Calu3 (cell line): Measurements from ENCODE around the gene FLVCR2. TPM values are rescaled to one million over a fixed set of nuclear protein-coding genes. Genes with fewer than 3 reads are reported as not detected.
A peak's percentile ranks its signal among the peaks of the same experiment; 100 is the strongest.

Experiments
- BruUV-seq: library from RNA; stranded (reverse); fragments of 400-500 nt; replicated peaks from 2 replicates; lab custom pipeline; 2021; lab: Mats Ljungman, UMichigan
- CTCF ChIA-PET: fragments of 300-600 bp; sonication (Branson Sonifier 250); formaldehyde crosslinking; loops from one replicate; lab custom pipeline; 2022; ENCODE audit warnings: antibody characterized with exemption; lab: Charles Lee
- DNase-seq: peaks from one replicate; pipeline ENCODE4 v3.0.0; 2022
- H3K27ac Mint-ChIP-seq: one replicate; pipeline ENCODE4 v1.8.0; 2022; ENCODE audit warnings: mixed read lengths; ENCODE audit not compliant: unreplicated experiment
- H3K27me3 Mint-ChIP-seq: one replicate; pipeline ENCODE4 v1.8.0; 2022; ENCODE audit warnings: mixed read lengths; ENCODE audit not compliant: unreplicated experiment
- H3K36me3 Mint-ChIP-seq: one replicate; pipeline ENCODE4 v1.8.0; 2022; ENCODE audit warnings: mild to moderate bottlenecking, moderate library complexity, mixed read lengths; ENCODE audit not compliant: insufficient read depth, unreplicated experiment
- H3K4me1 Mint-ChIP-seq: one replicate; pipeline ENCODE4 v1.8.0; 2022; ENCODE audit warnings: mild to moderate bottlenecking, low read depth, mixed read lengths; ENCODE audit not compliant: unreplicated experiment
- H3K4me3 Mint-ChIP-seq: one replicate; pipeline ENCODE4 v1.8.0; 2022; ENCODE audit warnings: mild to moderate bottlenecking, low read depth, moderate library complexity, mixed read lengths; ENCODE audit not compliant: unreplicated experiment
- H3K9me3 Mint-ChIP-seq: one replicate; pipeline ENCODE4 v1.8.0; 2022; ENCODE audit warnings: low read depth, mixed read lengths; ENCODE audit not compliant: unreplicated experiment
- CTCF ChIP-seq: fragments of 200-600 bp; IDR thresholded peaks from one replicate; pipeline ENCODE4 v1.8.0; 2022; ENCODE audit warnings: antibody characterized with exemption; ENCODE audit not compliant: unreplicated experiment
- intact Hi-C: fragments of 100-400 bp; cut with micrococcal nuclease; formaldehyde crosslinking; loops from one replicate; pipeline ENCODE4 v1.10.0; 2022; ENCODE audit not compliant: unreplicated experiment
- total RNA-seq: library from RNA; stranded (reverse); gene quantifications from 2 replicates; pipeline ENCODE4 v1.2.3, GENCODE V29; 2022

FLVCR2 gene
- total RNA-seq, 1 experiment from 2014 or later: 1.4 TPM

DNA sequence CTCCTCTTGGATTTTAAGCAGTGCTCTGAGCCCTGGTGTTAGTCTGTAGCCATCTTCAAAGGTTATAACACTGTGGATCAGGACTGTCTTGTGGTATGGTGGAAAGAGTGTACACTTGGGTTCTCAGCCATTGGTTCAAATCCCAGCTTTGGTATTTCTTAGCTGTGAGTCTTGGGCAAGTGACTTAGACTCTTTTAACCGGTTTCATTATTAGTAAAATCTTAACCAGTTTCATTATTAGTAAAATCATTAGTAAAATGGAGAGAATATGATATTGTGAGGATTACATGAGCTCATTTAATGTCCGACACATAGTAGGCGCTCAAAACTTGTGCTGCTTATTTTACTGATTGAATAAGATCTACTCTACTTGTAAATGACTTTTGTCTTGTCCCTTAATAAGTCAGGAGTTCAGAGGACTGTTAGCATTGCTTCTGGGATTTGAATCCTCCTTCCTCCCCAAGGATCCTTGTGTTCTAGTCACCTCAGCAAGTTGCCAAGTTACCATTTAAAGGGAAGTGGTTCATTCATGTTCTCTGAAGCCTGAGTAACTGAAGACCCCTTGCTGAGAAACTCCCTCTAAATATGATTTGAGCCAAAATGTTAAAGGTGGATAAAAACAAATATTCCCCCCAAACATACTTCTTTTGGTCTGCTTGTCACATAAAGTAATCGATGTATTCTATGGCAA, 95.1 kb downstream of the FLVCR2 start:
- Mint-ChIP-seq H3K27ac (no peak overlapping the region), H3K9me3 (no peaks in the 10 kb centered on the region)

DNA sequence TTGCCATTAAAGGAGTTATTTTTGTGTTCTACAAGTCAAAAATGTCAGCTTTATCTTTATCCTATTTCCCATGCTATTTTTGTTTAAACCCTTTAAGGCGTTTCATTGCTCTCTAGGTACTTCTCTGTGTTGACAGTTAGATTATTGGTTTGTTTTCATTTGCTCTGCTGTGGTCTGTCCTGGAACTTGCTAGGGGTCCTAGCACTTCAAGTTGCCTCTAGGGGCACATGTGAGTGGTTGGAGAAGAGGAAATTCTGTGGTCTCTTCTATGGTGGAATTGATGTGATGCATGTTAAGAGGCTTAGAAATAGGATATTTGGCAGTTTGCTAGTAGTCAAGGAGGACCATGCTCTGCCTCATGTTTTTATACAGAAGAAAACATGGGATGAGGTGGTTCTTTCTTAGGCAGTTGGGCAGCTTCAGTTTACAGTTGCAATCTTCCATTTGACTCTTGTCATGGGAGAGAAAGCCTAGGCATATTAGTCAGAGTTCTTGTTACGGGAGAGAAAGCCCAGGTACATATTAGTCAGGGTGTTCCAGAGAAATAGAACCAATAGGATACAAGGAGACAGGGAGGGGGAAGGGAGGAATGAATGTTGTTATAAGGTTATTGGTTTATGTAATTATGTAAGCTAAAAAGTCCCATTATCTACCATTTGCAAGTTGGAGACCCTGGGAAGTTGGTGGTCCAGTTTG, 97.0 kb downstream of the FLVCR2 start:
- Mint-ChIP-seq H3K27ac (no peak overlapping the region), H3K4me3 (no peak overlapping the region), H3K36me3 (peaks cover 5% of the 10 kb centered on the region), H3K9me3 (no peaks in the 10 kb centered on the region), H3K27me3 (no peaks in the 10 kb centered on the region), H3K4me1 (no peaks in the 10 kb centered on the region)
- BruUV-seq: no TSS peak
- CTCF ChIA-PET: no interaction called here
- no peak for DNase-seq
- no peak for TF ChIP-seq CTCF
- intact Hi-C loops: no loop called here

More for the DNA sequence above, 95.1 kb downstream of the FLVCR2 start:
- BruUV-seq: no TSS peak
- intact Hi-C loops: no loop called here
- TF ChIP-seq CTCF: no peak
- Mint-ChIP-seq H3K4me3 (no peak overlapping the region), H3K4me1 (no peaks in the 10 kb centered on the region), H3K27me3 (no peaks in the 10 kb centered on the region), H3K36me3 (peaks cover 9% of the 10 kb centered on the region)
- CTCF ChIA-PET: interaction anchor here (0.6 to 0.7 kb wide), 2 partner anchors 28 to 750 kb away, joined by 3 to 6 read pairs; partner anchors contain the start of gene RPS6KL1
- DNase-seq: no peak

GRCh38 chr14:75685910-75686309, 107.5 kb downstream of the FLVCR2 start:
- Mint-ChIP-seq H3K36me3 (peaks cover 12% of the 10 kb centered on the region), H3K27ac (peak overlapping the region; percentile 75), H3K9me3 (no peaks in the 10 kb centered on the region), H3K4me1 (peaks cover 36% of the 10 kb centered on the region), H3K27me3 (no peaks in the 10 kb centered on the region), H3K4me3 (peak overlapping the region; percentile 27)
- CTCF ChIA-PET: no interaction called here
- no peak for TF ChIP-seq CTCF
- no TSS peak for BruUV-seq
- intact Hi-C loops: no loop called here
- no peak for DNase-seq

DNA sequence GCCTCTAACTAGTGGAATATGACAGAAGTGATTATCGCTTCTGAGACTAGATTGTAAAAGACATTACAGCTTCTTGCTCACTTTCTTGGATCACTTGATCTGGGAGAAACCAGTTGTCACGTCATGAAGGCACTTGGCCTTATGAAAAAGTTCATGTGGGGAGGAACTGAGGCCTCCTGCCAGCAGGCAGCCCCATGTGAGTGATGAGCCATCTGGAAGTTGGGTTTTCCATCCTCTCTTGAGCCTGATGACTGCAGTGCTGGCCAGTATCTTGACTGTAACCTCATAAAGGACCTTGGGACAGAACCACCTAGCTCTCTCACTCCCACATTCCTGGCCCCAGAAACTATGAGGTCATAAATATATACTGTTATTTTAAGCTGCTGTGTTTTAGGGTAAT, 110.6 kb downstream of the FLVCR2 start:
- Mint-ChIP-seq H3K27ac (no peak overlapping the region), H3K36me3 (peaks cover 5% of the 10 kb centered on the region), H3K27me3 (no peaks in the 10 kb centered on the region), H3K4me3 (no peak overlapping the region), H3K4me1 (peaks cover 36% of the 10 kb centered on the region), H3K9me3 (no peaks in the 10 kb centered on the region)
- TF ChIP-seq CTCF: no peak
- intact Hi-C loops: no loop called here
- BruUV-seq: no TSS peak
- DNase-seq: no peak
- CTCF ChIA-PET: no interaction called here
